ENCODE measurements around the gene EXOC8.

- no peak for TF ChIP-seq CTCF (IDR thresholded peaks at IDR 0.05)
- no peak for TF ChIP-seq ZFX (IDR thresholded peaks at IDR 0.05; ENCODE audit: borderline replicate concordance)
These were observed 41.7 kb downstream of the EXOC8 start for GRCh38 chr1:231295938-231296337.

All from 22Rv1 (cell line).